CD4-positive, alpha-beta T cell treated with Interferon alpha-2 for 1 hour (primary cell): ENCODE data around the gene CD28.
A peak's percentile ranks its signal among the peaks of the same experiment; 100 is the strongest.

ENCODE experiments used
- DNase-seq, 2 donors: peaks; one replicate each; pipeline ENCODE4 v3.0.0-alpha.2; 2020 to 2022

Gene CD28

DNA sequence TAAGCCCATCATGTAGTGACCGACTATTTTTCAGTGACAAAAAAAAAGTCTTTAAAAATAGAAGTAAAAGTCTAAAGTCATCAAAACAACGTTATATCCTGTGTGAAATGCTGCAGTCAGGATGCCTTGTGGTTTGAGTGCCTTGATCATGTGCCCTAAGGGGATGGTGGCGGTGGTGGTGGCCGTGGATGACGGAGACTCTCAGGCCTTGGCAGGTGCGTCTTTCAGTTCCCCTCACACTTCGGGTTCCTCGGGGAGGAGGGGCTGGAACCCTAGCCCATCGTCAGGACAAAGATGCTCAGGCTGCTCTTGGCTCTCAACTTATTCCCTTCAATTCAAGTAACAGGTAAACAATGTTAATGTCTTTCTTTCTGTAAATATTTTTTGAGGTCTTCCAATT is at the start of gene CD28:
Gene CD28, plus strand, starts transcription at position 237 of the 400 bp plus-strand sequence. Its CDS starts 58 bp downstream, at position 295.
- peak; percentile 89 to 92 for DNase-seq

DNA sequence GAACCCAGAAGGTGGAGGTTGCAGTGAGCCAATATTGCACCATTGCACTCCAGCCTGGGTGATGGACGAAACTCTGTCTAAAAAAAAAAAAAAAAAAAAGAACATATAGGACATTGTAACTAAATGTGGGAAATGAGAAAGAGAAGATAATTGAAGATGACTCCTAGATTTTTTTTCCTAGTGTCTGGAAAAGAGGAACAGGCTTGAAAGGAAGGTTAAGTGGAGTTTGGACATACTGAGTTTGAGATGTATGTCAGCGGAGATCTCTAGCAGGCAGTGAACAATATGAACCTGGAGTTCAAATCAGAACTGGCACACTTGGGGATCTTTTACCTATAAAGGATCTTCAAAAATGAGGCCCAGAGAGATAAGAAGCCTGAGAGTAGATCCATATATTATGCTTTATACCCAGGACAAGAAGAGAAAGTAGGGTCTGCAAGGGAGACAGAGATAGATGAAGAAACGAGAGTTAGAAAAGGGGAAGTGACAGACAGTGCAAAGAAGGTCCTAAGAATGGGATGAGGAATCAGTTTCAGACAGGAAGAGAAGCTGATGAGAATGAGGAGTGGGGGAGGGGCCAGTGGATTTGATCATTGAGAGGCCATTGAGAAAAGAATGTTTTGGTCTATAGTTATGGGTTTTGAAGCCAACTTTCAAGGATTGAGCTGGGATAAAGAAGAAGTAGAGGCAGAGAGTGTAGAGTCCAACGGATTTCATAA is 46.9 kb upstream of the CD28 start:
- peak in 1 of 2 donors; percentile 27 for DNase-seq

GRCh38 chr2:203660465-203660864 is 46.0 kb upstream of the CD28 start:
- DNase-seq: no peak

DNA sequence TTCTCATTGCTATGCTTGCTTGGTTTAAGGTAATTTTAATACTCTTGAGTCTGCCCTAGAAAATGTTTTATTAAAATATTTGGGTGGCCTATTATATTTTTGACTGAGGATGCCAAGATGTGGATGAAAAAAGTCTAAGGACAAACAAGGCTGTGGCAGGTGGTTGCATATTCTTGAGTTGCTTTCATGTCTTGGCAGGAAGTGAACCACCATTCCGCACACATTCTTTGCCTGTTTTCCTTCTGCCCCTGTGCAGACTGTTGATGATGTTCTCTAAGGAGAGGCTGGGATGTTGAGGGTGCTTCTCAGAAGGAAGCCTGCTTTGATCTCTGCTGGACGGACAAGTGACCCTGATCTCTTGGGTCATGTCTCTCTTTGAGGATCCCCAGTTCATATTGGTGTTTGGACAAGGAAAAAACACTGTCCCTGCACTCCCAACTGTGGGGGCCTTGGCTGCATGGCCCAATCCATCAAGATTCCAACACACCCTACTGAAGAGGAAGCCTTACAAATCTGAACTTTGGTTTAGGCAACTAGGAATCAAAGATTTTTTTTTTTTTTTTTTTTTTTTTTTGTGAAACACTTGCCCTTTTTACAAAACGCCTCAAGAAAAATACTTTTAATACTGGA is 45.0 kb upstream of the CD28 start:
- DNase-seq: no peak

DNA sequence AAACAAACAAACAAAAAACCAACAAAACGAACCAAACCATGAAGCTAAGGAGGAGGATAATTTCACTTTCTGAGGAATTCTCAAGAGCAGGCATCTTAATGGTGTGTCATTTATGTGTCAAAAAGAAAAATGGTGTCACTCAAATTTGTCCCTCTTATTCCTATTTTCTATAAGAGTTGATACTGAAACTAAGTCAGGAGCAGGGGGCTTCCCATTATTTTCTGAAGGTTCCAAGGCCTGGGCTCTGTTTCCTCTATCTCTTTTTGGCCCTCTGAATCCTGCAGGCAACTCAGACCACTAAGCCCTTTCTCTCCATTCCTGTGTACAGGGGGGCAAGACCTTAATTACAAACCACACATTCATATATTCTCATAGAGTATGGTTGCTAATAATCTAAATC is 44.0 kb upstream of the CD28 start:
- no peak for DNase-seq

DNA sequence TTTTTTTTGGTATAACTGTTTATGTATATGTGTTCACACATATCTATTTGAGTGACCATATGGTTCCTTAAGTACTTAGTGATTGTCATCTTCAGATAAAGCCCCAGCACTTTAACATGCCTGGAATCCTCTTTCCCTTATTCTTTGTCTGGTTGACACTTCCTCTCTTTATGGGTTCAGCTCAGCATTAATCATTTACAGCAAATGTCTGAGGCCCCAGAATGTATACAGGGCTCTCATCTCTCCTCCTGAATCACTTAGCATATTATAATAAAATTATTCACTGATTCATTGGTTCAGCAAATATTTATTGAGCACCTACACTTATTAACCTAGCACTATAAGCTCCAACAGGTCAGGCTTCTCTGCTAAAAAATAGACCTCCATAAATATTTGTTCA is 43.5 kb upstream of the CD28 start:
- DNase-seq: no peak

- DNase-seq: no peak
These were observed 42.2 kb upstream of the CD28 start for GRCh38 chr2:203664029-203664755.

DNA sequence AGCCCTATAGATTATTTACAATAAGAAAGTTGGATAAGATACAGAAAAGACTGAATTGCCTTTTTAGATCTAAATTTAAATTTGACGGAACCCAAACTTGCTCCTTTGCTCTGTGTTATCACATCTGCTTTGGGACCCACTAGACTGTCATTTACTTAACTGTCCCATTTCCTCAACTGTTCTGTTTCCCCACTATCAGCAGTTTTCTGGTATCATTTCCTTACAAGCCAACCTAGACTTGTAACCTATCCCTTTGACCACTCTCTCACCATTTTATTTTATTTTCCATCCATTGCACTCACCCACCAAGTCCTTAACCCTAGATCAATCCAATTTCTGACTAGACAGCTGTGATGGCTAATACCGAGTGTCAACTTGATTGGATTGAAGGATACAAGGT is 38.6 kb upstream of the CD28 start:
- no peak for DNase-seq

- DNase-seq: no peak
These were observed 36.6 kb upstream of the CD28 start for GRCh38 chr2:203669820-203670219.

- no peak for DNase-seq
These were observed 35.5 kb upstream of the CD28 start for GRCh38 chr2:203670939-203671338.

GRCh38 chr2:203671876-203672275 is 34.6 kb upstream of the CD28 start:
- no peak for DNase-seq

- DNase-seq: no peak
These were observed 33.6 kb upstream of the CD28 start for GRCh38 chr2:203672856-203673255.

- DNase-seq: peak in 1 of 2 donors; percentile 15
These were observed 32.5 kb upstream of the CD28 start for GRCh38 chr2:203673933-203674332.

DNA sequence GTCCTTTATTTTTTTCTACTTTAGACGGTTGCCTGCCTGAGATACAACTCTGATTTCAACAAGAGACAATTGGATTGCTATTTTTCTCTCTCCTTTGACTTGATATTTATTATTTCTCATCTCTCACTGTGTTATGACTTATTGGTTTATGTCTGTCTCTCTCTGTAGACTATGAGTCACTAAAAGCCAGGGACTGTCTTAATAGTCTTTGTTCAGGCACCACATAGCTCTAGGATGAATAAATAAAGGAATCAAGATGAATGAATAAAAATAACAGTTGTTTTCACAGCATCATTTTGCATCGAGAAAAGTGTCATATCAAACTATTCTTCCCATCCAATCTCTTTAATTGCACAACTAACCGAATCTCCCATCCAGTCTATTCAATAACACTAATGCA is 31.4 kb upstream of the CD28 start:
- DNase-seq: no peak

- no peak for DNase-seq
These were observed 27.5 kb upstream of the CD28 start for GRCh38 chr2:203678971-203679370.

DNA sequence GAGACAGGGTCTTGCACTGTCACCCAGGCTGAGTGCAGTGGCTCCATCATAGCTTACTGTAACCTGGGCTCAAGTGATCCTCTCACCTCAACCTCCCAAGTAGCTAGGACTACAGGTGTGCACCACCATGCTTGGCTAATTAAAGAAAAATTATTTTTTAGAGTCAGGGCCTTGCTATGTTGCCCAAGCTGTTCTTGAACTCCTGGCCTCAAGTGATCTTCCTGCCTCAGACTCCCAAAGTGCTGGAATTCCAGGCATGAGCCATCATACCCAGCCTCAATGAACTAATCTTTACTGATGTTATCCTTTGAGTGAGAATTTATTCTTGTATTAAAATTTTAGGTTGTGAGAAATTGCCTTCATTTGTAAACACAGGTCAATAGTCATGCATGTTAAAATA is 27.0 kb upstream of the CD28 start:
- DNase-seq: no peak

GRCh38 chr2:203681978-203682377 is 24.5 kb upstream of the CD28 start:
- no peak for DNase-seq

GRCh38 chr2:203682688-203683130 is 23.7 kb upstream of the CD28 start:
- DNase-seq: no peak

GRCh38 chr2:203683421-203683820 is 23.0 kb upstream of the CD28 start:
- no peak for DNase-seq

- peak in 1 of 2 donors; percentile 19 for DNase-seq
These were observed 22.4 kb upstream of the CD28 start for GRCh38 chr2:203683932-203684556.

- DNase-seq: no peak
These were observed 21.3 kb upstream of the CD28 start for GRCh38 chr2:203685081-203685621.

- no peak for DNase-seq
These were observed 20.5 kb upstream of the CD28 start for GRCh38 chr2:203685789-203686420.

- DNase-seq: no peak
These were observed 19.3 kb upstream of the CD28 start for GRCh38 chr2:203687165-203687564.
